Nephron (organoid): ENCODE measurements around the gene PHC1.

Experiments
- H3K27ac Mint-ChIP-seq, 3 experiments: 2 replicates each; pipeline ENCODE4 v1.8.0; 2020; ENCODE audit warnings: mixed read lengths in 3 of 3, mild to moderate bottlenecking in 2 of 3, moderate library complexity in 1 of 3
- H3K27me3 Mint-ChIP-seq: 2 replicates; pipeline ENCODE4 v1.8.0; 2021; ENCODE audit warnings: low read depth, mild to moderate bottlenecking, moderate library complexity, mixed read lengths
- H3K36me3 Mint-ChIP-seq: 2 replicates; pipeline ENCODE4 v1.8.0; 2020; ENCODE audit warnings: low read depth, mixed read lengths
- H3K4me1 Mint-ChIP-seq: 2 replicates; pipeline ENCODE4 v1.8.0; 2020; ENCODE audit warnings: mixed read lengths
- H3K4me3 Mint-ChIP-seq, 3 experiments: 2 replicates each; pipeline ENCODE4 v1.8.0; 2020; ENCODE audit warnings: mild to moderate bottlenecking in 3 of 3, mixed read lengths in 3 of 3, moderate library complexity in 2 of 3
- H3K9me3 Mint-ChIP-seq: 2 replicates; pipeline ENCODE4 v1.8.0; 2020; ENCODE audit warnings: mixed read lengths
- CTCF ChIP-seq, 3 experiments: fragments of 200-600 bp; sonication (generic); IDR thresholded peaks; one replicate each; pipeline ENCODE4 v1.5.0; 2021; ENCODE audit warnings: antibody characterized with exemption in 3 of 3; ENCODE audit not compliant: unreplicated experiment in 3 of 3

Gene PHC1

GRCh38 chr12:8989413-8989812, 75.1 kb downstream of the PHC1 start, which contains the start of gene KLRG1:
TSS of gene KLRG1 (plus strand) at chr12:8989546. CDS start at chr12:8989636, 90 bp downstream.
- no peak within 1 kb of the TSS for H3K4me3 Mint-ChIP-seq
- no peaks in the 10 kb centered on the region for H3K4me1 Mint-ChIP-seq
- H3K27ac Mint-ChIP-seq = no peak within 1 kb of the TSS
- TF ChIP-seq CTCF (IDR thresholded peaks at IDR 0.05; ENCODE audit: unreplicated experiment in 3 of 3) = no peak
- no peaks in the 10 kb centered on the region for H3K27me3 Mint-ChIP-seq
- no peaks in the 10 kb centered on the region for H3K9me3 Mint-ChIP-seq
- no peaks in the 10 kb centered on the region for H3K36me3 Mint-ChIP-seq
